GM12875 (cell line): ENCODE results near the gene ADPRHL1.
"Not testable (repeated sequence)": the region's sequence is repeated elsewhere in the genome, so short reads cannot be mapped to it uniquely, and the experiment has no call there.

Experiments
- H3K4me3 ChIP-seq: one replicate; pipeline ENCODE4 v1.5.1; 2011; ENCODE audit warnings: low read depth, low read length, control low read depth
- CTCF ChIP-seq: IDR thresholded peaks from 2 replicates; pipeline ENCODE4 v1.5.1; 2011; ENCODE audit warnings: low read depth, mild to moderate bottlenecking, control low read depth, inconsistent platforms, low read length, moderate library complexity, borderline replicate concordance; ENCODE audit not compliant: insufficient read depth

ADPRHL1 gene

GRCh38 chr13:113373811-113374485 lies 79.3 kb downstream of the ADPRHL1 start:
- no peak for TF ChIP-seq CTCF
- no peak overlapping the region for H3K4me3 ChIP-seq

GRCh38 chr13:113371701-113372100 lies 81.6 kb downstream of the ADPRHL1 start:
- not testable (repeated sequence) for H3K4me3 ChIP-seq

GRCh38 chr13:113371061-113371460 lies 82.2 kb downstream of the ADPRHL1 start:
- no peak overlapping the region for H3K4me3 ChIP-seq
- TF ChIP-seq CTCF, result no peak

DNA sequence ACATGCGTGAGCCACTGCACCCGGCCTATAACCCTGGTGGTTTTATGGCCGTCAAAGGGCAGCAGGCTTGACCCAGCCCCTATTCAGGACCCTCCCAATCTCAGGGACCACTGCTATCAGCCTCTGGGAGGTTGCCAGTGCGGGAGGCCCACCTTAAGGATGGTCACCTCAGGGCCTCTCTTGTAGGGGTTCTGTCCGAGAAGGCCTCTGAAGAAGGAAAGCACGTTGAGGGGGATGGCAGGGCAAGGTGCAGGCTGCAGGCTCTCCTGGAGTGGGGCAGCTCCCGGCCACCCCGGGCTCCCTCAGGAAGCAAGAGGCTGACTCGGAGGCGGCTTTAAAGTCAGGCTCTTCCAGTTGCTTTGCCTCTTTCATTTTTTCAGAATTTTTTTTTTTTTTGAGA lies 83.4 kb downstream of the ADPRHL1 start:
- TF ChIP-seq CTCF, result no peak
- no peak overlapping the region for H3K4me3 ChIP-seq

GRCh38 chr13:113369189-113369588 lies 84.1 kb downstream of the ADPRHL1 start:
- no peak overlapping the region for H3K4me3 ChIP-seq
- TF ChIP-seq CTCF, result no peak

DNA sequence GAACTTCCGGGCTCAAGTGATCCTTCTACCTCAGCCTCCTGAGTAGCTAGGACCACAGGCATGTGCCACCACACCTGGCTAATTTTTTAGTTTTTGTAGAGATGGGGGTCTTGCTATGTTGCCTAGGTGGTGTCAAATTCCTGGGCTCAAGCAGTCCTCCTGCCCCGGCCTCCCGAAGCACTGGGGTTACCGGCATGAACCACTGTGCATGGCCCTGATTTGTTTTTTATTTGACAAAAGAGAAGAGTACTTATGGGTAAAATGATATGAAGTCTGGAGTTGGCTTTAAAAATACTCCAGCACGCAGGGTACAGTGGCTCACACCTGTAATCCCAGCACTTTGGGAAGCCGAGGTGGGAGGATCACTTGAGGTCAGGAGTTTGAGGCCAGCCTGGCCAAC lies 84.9 kb downstream of the ADPRHL1 start:
- not testable (repeated sequence) for H3K4me3 ChIP-seq

DNA sequence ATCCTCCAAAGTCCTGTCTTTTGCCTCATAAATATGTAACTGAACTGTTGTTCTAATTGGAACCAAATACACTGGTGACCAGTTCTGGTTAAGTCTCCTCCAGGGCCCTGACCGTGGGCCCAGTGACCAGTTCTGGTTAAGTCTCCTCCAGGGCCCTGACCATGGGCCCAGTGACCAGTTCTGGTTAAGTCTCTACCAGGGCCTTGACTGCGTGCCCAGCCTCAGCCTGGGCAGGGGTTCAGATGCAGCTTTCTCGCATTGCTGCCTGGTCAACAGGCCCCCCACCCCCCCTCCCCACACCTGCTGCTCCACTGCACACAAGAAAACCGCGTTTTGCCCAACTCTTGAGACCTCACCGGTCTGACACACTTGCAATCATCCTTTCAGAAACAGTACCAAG lies 85.5 kb downstream of the ADPRHL1 start:
- no peak for TF ChIP-seq CTCF
- no peak overlapping the region for H3K4me3 ChIP-seq

GRCh38 chr13:113367020-113367560 lies 86.2 kb downstream of the ADPRHL1 start:
- H3K4me3 ChIP-seq, result no peak overlapping the region
- no peak for TF ChIP-seq CTCF
